C4-2B (cell line): ENCODE results near the gene CETN2.
"Not testable (repeated sequence)": the region's sequence is repeated elsewhere in the genome, so short reads cannot be mapped to it uniquely, and the experiment has no call there.

Experiments used
- ZFX ChIP-seq: fragments of 450-650 bp; IDR thresholded peaks from 2 replicates; pipeline ENCODE4 v1.6.1; 2017
- TF ChIP-seq, protein P1 (sequence below): fragments of 450-650 bp; conservative IDR thresholded peaks from 2 replicates; pipeline ENCODE4 v1.5.1; 2017; ENCODE audit warnings: mild to moderate bottlenecking

- TF ChIP-seq, protein P1, sequence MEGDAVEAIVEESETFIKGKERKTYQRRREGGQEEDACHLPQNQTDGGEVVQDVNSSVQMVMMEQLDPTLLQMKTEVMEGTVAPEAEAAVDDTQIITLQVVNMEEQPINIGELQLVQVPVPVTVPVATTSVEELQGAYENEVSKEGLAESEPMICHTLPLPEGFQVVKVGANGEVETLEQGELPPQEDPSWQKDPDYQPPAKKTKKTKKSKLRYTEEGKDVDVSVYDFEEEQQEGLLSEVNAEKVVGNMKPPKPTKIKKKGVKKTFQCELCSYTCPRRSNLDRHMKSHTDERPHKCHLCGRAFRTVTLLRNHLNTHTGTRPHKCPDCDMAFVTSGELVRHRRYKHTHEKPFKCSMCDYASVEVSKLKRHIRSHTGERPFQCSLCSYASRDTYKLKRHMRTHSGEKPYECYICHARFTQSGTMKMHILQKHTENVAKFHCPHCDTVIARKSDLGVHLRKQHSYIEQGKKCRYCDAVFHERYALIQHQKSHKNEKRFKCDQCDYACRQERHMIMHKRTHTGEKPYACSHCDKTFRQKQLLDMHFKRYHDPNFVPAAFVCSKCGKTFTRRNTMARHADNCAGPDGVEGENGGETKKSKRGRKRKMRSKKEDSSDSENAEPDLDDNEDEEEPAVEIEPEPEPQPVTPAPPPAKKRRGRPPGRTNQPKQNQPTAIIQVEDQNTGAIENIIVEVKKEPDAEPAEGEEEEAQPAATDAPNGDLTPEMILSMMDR = not testable (repeated sequence)
- TF ChIP-seq ZFX = not testable (repeated sequence)
These were observed 43.5 kb downstream of the CETN2 start for GRCh38 chrX:152787062-152787461.
